Thoracic aorta (tissue), 2 donors: ENCODE data around the gene C19orf73. TPM values are rescaled to one million over a fixed set of nuclear protein-coding genes. Genes with fewer than 3 reads are reported as not detected.
"Not testable (repeated sequence)": the region's sequence is repeated elsewhere in the genome, so short reads cannot be mapped to it uniquely, and the experiment has no call there.

Source experiments
- ATAC-seq: fragments of 150-250 bp; one replicate; pipeline ENCODE4 v1.8.0; 2017; ENCODE audit warnings: low read depth; ENCODE audit not compliant: insufficient number of reproducible peaks, low FRiP score
- DNase-seq: peaks from one replicate; pipeline ENCODE4 v3.0.0-alpha.2; 2020; ENCODE audit warnings: low spot score
- H3K27ac ChIP-seq, 2 donors: fragments of 200-600 bp; sonication (generic); 1 replicate in 1 of 2; 2 replicates in 1 of 2; pipeline ENCODE4 v1.5.1; 2016; ENCODE audit warnings: mild to moderate bottlenecking in 2 of 2, moderate library complexity in 2 of 2
- H3K27me3 ChIP-seq: fragments of 200-600 bp; sonication (generic); replicated peaks from 2 replicates; pipeline ENCODE4 v1.6.0; 2016; ENCODE audit warnings: mild to moderate bottlenecking; ENCODE audit not compliant: insufficient read depth
- H3K36me3 ChIP-seq: fragments of 200-600 bp; sonication (generic); one replicate; pipeline ENCODE4 v1.5.1; 2016
- H3K4me1 ChIP-seq, 2 donors: fragments of 200-600 bp; sonication (generic); 1 replicate in 1 of 2; 2 replicates in 1 of 2; pipeline versions ENCODE4 v1.5.1 to v1.6.0; 2016; ENCODE audit warnings: low read depth in 2 of 2, mild to moderate bottlenecking in 1 of 2; ENCODE audit not compliant: control insufficient read depth in 1 of 2
- H3K4me3 ChIP-seq: fragments of 200-600 bp; sonication (generic); 2 replicates; pipeline ENCODE4 v1.5.1; 2016; ENCODE audit warnings: mild to moderate bottlenecking
- H3K9me3 ChIP-seq: fragments of 200-600 bp; sonication (generic); 2 replicates; pipeline ENCODE4 v1.5.1; 2016
- total RNA-seq, 2 donors: library from RNA; depleted of rRNA; stranded (reverse); fragments of >200 nt; gene quantifications; one replicate each; pipeline versions ENCODE4 v1.1.0 to v1.2.3, GENCODE V29; 2016
- TF ChIP-seq, protein P1 (sequence below): fragments of 200-600 bp; sonication (generic); IDR thresholded peaks from one replicate; pipeline ENCODE4 v1.5.1; 2019; ENCODE audit warnings: antibody characterized with exemption

C19orf73 gene
- total RNA-seq, 2 donors from 2014 or later = not detected

DNA sequence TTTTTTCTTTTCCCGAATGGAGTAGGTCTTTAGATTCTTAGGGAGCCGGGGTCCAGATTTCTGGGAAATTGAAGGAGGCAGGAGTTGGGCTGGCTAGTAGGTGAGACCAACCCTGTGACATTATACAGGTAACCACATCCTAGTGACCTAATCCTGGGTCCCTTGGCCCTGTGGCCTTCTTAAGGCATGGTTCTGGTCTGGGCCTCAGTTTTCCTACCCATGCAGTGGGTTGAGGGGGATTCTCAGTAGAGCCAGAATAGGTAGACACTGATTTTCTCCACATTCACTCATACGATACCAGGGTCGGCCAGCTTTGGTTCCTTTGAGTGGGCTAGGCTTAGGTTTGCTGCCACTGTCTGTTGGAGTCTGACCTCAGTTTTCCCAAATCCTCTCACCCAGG lies 7.6 kb upstream of the C19orf73 start:
- no peak for ATAC-seq

DNA sequence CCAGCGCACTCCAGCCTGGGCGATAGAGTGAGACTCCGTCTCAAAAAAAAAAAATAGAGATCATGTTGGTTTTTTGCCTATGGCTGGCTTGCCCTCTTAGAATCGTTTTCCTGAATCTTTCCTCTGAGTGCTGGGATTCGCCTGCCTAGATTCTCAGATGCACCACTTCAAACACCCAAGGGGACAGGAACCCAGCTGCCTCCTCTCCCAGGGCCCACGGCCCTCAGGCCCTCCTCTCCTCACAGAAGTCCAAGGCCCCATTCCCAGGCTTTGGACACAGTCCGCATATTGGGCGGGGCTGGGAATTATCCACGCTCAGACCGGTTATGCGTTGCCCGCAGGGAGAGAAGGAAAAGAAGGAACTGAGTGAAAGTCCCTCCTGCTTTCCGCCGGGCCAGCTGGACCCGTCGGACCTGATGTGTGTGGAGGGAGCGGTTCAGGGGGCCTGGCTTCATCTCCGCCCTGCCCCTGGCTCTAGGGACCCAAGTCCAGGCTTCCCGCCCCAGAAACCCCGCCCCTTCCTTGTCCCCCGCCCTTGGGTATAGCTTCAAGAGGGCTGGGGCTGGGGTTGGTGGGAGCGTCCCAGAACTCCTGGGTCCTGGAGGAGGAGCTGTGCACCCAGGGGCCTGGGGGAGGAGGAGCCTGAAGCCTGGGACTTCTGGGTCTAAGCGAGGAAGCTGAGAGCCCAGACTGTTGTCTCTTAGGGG lies 6.2 kb upstream of the C19orf73 start:
- Histone ChIP-seq H3K4me1 (peaks cover 6 to 15% of the 10 kb centered on the region in 2 donors), H3K9me3 (no peaks in the 10 kb centered on the region), H3K4me3 (no peak overlapping the region), H3K27ac (no peak overlapping the region), H3K27me3 (no peaks in the 10 kb centered on the region), H3K36me3 (no peaks in the 10 kb centered on the region)
- no peak for ATAC-seq
- TF ChIP-seq, protein P1, sequence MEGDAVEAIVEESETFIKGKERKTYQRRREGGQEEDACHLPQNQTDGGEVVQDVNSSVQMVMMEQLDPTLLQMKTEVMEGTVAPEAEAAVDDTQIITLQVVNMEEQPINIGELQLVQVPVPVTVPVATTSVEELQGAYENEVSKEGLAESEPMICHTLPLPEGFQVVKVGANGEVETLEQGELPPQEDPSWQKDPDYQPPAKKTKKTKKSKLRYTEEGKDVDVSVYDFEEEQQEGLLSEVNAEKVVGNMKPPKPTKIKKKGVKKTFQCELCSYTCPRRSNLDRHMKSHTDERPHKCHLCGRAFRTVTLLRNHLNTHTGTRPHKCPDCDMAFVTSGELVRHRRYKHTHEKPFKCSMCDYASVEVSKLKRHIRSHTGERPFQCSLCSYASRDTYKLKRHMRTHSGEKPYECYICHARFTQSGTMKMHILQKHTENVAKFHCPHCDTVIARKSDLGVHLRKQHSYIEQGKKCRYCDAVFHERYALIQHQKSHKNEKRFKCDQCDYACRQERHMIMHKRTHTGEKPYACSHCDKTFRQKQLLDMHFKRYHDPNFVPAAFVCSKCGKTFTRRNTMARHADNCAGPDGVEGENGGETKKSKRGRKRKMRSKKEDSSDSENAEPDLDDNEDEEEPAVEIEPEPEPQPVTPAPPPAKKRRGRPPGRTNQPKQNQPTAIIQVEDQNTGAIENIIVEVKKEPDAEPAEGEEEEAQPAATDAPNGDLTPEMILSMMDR = no peak
- no peak for DNase-seq

More for the DNA sequence above, 7.6 kb upstream of the C19orf73 start:
- no peak overlapping the region for H3K27ac ChIP-seq
- peaks cover 6 to 13% of the 10 kb centered on the region in 2 donors for H3K4me1 ChIP-seq
- TF ChIP-seq, protein P1 = no peak
- no peak overlapping the region for H3K4me3 ChIP-seq
- H3K27me3 ChIP-seq = no peaks in the 10 kb centered on the region
- H3K9me3 ChIP-seq = no peaks in the 10 kb centered on the region
- no peaks in the 10 kb centered on the region for H3K36me3 ChIP-seq
- no peak for DNase-seq

DNA sequence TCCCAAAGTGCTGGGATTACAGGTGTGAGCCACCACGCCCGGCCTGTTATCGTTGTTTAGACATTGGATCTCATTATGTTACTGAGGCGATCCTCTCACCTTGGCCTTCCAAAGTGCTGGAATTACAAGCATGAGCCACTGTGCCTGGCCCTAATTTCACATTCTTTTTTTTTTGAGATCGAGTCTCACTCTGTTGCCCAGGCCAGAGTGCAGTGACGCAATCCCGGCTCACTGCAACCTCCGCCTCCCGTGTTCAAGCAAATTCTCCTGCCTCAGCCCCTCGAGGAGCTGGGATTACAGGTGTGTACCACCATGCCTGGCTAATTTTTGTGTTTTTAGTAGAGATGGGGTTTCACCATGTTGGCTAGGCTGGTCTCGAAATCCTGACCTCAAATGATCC lies 4.3 kb upstream of the C19orf73 start:
- H3K36me3 ChIP-seq, ATAC-seq, H3K9me3 ChIP-seq, H3K27ac ChIP-seq, DNase-seq, H3K4me3 ChIP-seq, H3K27me3 ChIP-seq: not testable (repeated sequence)
- peaks cover 9 to 21% of the 10 kb centered on the region in 2 donors for H3K4me1 ChIP-seq

DNA sequence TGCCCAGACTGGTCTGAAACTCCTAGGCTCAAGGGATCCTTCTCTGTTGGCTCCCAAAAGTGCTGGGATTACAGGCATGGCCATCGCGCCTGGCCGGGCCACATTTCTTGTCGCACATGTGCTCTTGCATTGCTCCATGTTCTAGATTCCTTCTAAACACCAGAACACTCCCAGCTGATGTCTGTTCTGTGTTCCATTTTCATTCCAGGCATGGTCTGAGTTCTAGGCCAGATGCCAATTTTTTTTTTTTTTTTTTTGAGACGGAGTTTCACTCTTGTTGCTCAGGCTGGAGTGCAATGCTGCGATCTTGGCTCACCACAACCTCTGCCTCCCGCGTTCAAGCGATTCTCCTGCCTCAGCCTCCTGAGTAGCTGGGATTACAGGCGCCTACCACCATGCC lies 2.9 kb upstream of the C19orf73 start:
- peaks cover 13 to 24% of the 10 kb centered on the region in 2 donors for H3K4me1 ChIP-seq
- H3K9me3 ChIP-seq, H3K27ac ChIP-seq, H3K36me3 ChIP-seq, H3K27me3 ChIP-seq, ATAC-seq, DNase-seq, H3K4me3 ChIP-seq: not testable (repeated sequence)

DNA sequence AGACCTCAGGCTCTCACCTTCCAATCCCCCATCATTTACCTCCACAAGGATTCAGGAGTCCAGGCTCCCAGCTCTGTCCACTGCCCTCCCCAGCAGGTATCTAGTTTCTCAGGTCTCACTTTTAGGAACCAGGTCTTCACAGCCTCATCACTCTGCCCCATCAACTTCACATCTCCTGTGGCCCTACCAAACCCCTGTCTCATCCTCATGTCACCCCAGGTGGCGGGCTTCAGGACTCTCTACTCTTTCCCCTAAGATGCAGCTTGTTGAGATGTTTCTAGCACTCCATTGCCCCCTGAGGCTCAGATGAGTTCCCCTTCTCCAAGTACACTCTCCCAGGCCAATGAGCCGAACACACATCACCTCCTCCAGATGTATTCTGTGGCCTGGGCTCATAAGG lies 1.9 kb upstream of the C19orf73 start:
- Histone ChIP-seq H3K4me3 (no peak overlapping the region), H3K9me3 (no peaks in the 10 kb centered on the region), H3K36me3 (no peaks in the 10 kb centered on the region), H3K27ac (no peak overlapping the region), H3K27me3 (no peaks in the 10 kb centered on the region), H3K4me1 (peaks cover 13 to 24% of the 10 kb centered on the region in 2 donors)
- no peak for ATAC-seq
- no peak for DNase-seq
- TF ChIP-seq, protein P1 = no peak

DNA sequence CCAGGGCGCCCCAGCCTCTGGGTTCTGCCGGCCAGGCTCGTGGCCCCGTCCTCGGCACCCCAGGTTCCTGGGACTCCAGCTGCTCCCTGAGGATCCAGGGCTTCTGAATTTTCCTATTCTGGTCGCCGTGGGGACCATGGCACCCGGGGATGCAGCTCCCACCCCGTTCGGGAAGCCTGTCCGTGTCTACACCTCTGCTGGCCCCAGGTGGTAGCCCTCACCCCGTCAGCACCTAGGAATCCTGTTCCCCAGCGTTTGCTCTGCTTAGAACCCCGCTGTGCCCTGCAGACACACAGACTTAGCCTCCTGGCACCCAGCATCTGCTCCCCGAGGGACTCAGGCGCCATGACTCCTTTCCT lies 1.4 kb upstream of the C19orf73 start:
- TF ChIP-seq, protein P1 = no peak
- no peak overlapping the region for H3K27ac ChIP-seq
- no peaks in the 10 kb centered on the region for H3K9me3 ChIP-seq
- peak overlapping the region; percentile 88 for H3K4me3 ChIP-seq
- no peaks in the 10 kb centered on the region for H3K36me3 ChIP-seq
- no peak for ATAC-seq
- DNase-seq = no peak
- H3K4me1 ChIP-seq = peaks cover 13 to 24% of the 10 kb centered on the region in 2 donors
- H3K27me3 ChIP-seq = no peaks in the 10 kb centered on the region
